Activated T-helper 2 cell treated with anti-CD3 and anti-CD28 coated beads, Interferon-gamma antibody, Interleukin-2, Interleukin-4, amounts not matched to agents 10 μg/mL and 5 μg/mL and 100 μg/mL, durations not matched to agents 14 hours and 24 hours and 36 hours (primary cell): Measurements from ENCODE around the gene ZNF223. TPM values are rescaled to one million over a fixed set of nuclear protein-coding genes. Genes with fewer than 3 reads are reported as not detected.

Experiments used
- DNase-seq: peaks from one replicate; pipeline ENCODE4 v3.0.0; 2021; ENCODE audit warnings: low spot score
- H3K27ac Mint-ChIP-seq: one replicate; pipeline ENCODE4 v1.8.0; 2021; ENCODE audit warnings: mixed read lengths
- H3K27me3 Mint-ChIP-seq: one replicate; pipeline ENCODE4 v1.8.0; 2021; ENCODE audit warnings: low read depth, mixed read lengths
- H3K36me3 Mint-ChIP-seq: one replicate; pipeline ENCODE4 v1.8.0; 2021; ENCODE audit warnings: low read depth, mixed read lengths
- H3K4me1 Mint-ChIP-seq: one replicate; pipeline ENCODE4 v1.8.0; 2021; ENCODE audit warnings: low read depth, mixed read lengths
- H3K4me3 Mint-ChIP-seq: one replicate; pipeline ENCODE4 v1.8.0; 2021; ENCODE audit warnings: low read depth, mild to moderate bottlenecking, moderate library complexity, mixed read lengths
- H3K9me3 Mint-ChIP-seq: one replicate; pipeline ENCODE4 v1.8.0; 2021; ENCODE audit warnings: mixed read lengths
- intact Hi-C: fragments of 100-400 bp; cut with micrococcal nuclease; formaldehyde crosslinking; loops from one replicate; pipeline ENCODE4 v1.15.1; 2023
- total RNA-seq: library from RNA; stranded (reverse); gene quantifications from 2 replicates; pipeline ENCODE4 v1.2.3, GENCODE V29; 2022

Gene ZNF223
- total RNA-seq, 1 donor from 2014 or later: not detected

DNA sequence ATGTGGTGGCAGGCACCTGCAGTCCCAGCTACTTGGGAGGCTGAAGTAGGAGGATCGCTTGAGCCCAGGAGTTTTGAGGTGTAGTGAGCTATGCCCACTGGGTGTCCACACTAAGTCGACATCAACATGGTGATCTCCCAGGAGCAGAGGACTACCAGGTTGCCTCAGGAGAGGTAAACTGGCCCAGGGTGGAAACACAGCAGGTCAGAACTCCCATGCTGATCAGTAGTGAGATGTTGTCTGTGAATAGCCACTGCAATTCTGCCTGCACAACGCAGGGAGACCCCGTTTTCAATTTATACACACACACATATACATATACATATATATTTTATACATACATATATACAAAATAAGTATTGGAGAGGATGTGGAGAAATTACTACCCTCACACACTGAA lies 40.3 kb downstream of the ZNF223 start:
- DNase-seq: no peak
- Mint-ChIP-seq H3K27ac (no peak overlapping the region), H3K4me3 (no peak overlapping the region), H3K36me3 (peaks cover 15% of the 10 kb centered on the region), H3K4me1 (peaks cover 7% of the 10 kb centered on the region), H3K9me3 (peaks cover 6% of the 10 kb centered on the region), H3K27me3 (no peaks in the 10 kb centered on the region)
- intact Hi-C loops: loop anchor here (5.0 kb wide), 2 partner anchors 120 to 155 kb away; partner anchors contain the start of genes ZNF227 and ZNF45

DNA sequence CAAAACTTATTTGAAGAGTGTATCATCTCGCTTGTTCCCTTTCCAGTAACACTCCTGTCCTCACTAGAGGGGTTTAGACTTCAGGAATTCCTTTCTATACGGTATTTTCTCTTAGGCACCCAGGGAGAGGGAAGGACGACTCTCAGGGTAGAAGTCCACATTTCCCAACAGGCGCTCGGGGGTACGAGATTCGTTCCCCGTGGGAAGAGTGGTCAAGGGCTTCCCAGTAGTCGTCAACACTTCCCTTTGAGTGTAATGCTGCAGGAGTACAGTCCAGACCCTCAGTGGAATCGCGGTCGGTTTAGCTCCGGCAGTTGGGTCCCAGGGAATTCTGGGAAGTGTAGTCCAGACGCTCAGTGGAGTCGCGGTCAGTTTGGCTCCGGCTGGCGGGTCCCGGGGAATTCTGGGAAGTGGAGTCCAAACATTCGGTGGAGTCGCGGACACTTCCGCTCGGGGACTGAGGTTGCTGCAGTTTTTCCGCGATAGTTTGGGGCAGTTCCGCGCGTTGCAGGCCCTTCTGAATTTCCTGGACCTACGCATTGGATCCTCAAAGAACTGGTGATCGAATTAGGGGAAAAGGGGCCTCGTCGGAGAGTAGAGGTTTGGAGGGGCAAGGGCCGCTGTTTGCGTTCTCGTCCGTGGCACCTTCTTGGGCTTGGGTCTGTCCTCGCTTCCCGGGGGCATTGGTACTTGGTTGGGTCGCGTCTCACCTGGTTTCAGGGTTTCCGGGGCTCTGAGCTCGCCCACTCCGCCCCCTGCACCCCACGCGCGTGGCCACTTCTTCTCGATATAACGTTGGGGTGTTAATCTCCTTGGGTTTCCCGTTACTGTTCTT lies 42.3 kb downstream of the ZNF223 start, which contains the start of gene ZNF224:
Gene ZNF224 (plus strand): TSS at position 431 of the 835 bp plus-strand sequence. CDS start 3,513 bp downstream, outside the sequence.
- intact Hi-C loops: loop anchor here (1.0 to 5.0 kb wide), 6 partner anchors 19 to 157 kb away; partner anchors contain the start of genes ZNF225, ZNF226, ZNF227 and ZNF230
- Mint-ChIP-seq H3K9me3 (peaks cover 21% of the 10 kb centered on the region), H3K4me3 (peak within 1 kb of the TSS; percentile 98), H3K27ac (peak within 1 kb of the TSS; percentile 77), H3K27me3 (no peaks in the 10 kb centered on the region), H3K36me3 (peaks cover 35% of the 10 kb centered on the region), H3K4me1 (peaks cover 9% of the 10 kb centered on the region)
- DNase-seq: peak; percentile 76

DNA sequence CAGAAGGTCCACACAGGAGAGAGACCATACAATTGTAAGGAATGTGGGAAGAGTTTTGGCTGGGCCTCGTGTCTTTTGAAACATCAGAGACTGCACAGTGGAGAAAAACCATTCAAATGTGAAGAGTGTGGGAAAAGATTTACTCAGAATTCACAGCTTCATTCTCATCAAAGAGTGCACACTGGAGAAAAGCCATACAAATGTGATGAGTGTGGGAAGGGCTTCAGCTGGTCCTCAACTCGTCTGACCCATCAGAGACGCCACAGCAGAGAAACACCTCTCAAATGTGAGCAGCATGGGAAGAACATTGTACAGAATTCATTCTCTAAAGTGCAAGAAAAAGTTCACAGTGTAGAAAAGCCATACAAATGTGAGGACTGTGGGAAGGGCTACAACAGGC lies 55.9 kb downstream of the ZNF223 start:
- Mint-ChIP-seq H3K9me3 (peaks cover 76% of the 10 kb centered on the region), H3K27me3 (no peaks in the 10 kb centered on the region), H3K4me3 (no peak overlapping the region), H3K27ac (no peak overlapping the region), H3K36me3 (peaks cover 74% of the 10 kb centered on the region), H3K4me1 (peaks cover 8% of the 10 kb centered on the region)
- intact Hi-C loops: no loop called here
- DNase-seq: no peak

DNA sequence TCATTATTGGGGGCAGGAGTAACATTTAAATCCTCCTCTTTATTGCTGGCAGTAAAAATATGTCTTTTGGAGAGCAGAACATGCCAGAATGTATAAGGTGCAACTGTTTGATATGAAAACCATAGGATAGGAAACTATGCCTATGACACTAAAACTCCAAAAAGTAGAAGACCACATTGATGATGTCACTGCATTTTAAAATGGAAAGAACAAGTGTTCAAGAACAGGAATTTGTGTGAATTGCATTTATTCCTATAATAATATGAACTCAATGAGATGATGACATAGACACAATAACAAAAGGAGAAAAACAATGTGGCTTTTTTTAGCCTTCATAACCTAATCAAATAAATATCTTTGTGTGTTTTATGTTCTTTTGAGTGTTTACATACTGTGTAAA lies 57.6 kb downstream of the ZNF223 start:
- intact Hi-C loops: no loop called here
- DNase-seq: no peak
- Mint-ChIP-seq H3K27ac (no peak overlapping the region), H3K9me3 (peaks cover 59% of the 10 kb centered on the region), H3K36me3 (peaks cover 57% of the 10 kb centered on the region), H3K27me3 (no peaks in the 10 kb centered on the region), H3K4me3 (no peak overlapping the region), H3K4me1 (peaks cover 13% of the 10 kb centered on the region)

DNA sequence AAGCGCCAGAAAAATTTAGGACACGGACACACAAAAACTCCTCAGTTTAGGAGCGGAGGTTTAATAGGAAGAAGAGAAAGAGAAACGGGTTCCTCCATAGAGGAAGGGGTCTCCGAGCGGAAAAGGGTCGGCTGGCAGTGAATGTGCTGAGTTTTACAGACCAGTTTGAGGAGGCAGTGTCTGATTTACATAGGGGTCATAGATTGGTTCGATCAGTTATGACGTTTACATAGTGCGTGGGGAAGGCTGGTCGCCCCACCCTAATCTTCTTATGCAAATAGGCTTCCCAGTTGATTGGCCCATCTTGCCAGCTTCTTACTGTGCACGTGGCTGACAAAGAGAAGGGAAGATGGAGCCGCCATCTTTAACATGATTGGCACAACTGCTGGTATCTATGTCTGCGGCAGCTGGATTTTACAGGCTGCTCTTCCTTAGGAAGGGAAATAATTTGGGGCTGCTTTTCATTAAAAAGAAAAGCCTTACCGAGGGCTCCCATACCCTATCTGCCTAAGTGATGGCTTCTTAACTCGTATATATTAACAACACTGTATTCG lies 60.2 kb downstream of the ZNF223 start:
- H3K27me3 Mint-ChIP-seq: no peaks in the 10 kb centered on the region
- intact Hi-C loops: loop anchor here (2.0 to 10.0 kb wide), 2 partner anchors 101 to 393 kb away; partner anchors contain the start of genes ZNF180 and ZNF227
- peak overlapping the region; percentile 74 for H3K4me3 Mint-ChIP-seq
- no peak for DNase-seq
- no peak overlapping the region for H3K27ac Mint-ChIP-seq
- H3K36me3 Mint-ChIP-seq: peaks cover 52% of the 10 kb centered on the region
- peaks cover 14% of the 10 kb centered on the region for H3K4me1 Mint-ChIP-seq
- peaks cover 38% of the 10 kb centered on the region for H3K9me3 Mint-ChIP-seq

DNA sequence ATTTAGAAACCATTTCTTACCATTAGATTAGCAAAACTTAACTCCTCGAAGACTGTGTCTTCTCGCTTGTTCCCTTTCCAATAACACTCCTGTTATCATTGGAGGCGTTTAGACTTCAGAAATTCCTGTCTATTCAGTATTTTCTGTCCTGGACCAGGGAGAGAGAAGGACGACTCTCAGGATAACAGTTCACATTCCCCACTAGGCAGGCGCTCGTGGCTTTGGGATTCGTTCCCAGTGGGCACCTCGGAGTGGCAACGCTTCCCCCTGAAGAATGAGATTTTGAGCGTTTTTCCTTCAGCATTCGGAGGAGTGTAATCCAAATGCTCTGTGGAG lies 60.9 kb downstream of the ZNF223 start:
- Mint-ChIP-seq H3K27ac (no peak overlapping the region), H3K36me3 (peaks cover 50% of the 10 kb centered on the region), H3K4me3 (peak overlapping the region; percentile 99), H3K4me1 (peaks cover 14% of the 10 kb centered on the region), H3K27me3 (no peaks in the 10 kb centered on the region), H3K9me3 (peaks cover 31% of the 10 kb centered on the region)
- DNase-seq: no peak
- intact Hi-C loops: loop anchor here (1.0 to 10.0 kb wide), 6 partner anchors 18 to 392 kb away; partner anchors contain the start of genes ZNF180, ZNF224, ZNF226 and ZNF227

DNA sequence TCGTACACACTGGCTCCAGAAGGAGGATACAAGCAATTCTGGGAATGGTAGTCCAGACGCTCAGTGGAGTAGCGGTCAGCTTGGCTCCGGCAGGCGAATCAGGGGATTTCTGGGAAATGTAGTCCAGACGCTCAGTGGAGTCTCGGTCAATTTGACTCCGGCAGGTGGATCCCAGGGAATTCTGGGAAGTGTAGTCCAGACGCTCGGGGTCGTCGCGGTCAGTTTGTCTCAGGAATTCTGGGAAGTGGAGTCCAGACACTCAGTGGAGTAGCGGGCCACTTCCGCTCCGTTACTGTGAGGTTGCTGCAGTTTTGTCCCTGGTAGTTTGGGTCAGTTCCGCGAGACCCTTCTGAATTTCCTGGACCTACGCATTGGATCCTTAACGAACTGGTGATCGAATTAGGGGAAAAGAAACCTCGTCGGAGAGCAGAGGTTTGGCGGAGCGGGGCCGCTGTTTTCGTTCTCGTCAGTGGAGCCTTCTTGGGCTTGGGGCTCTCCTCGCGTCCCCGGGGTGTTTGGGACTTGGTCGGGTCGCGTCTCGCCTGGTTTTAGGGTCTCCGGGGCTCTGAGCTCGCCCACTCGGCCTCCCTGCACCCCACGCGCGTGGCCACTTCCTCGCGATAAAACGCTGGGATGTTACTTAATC lies 61.4 kb downstream of the ZNF223 start, which contains the start of gene ZNF225:
Gene ZNF225 (plus strand): TSS at position 262 of the 646 bp plus-strand sequence. CDS start 2,429 bp downstream, outside the sequence.
- peaks cover 26% of the 10 kb centered on the region for H3K9me3 Mint-ChIP-seq
- H3K27ac Mint-ChIP-seq: peak within 1 kb of the TSS; percentile 82
- intact Hi-C loops: loop anchor here (1.0 to 10.0 kb wide), 6 partner anchors 19 to 392 kb away; partner anchors contain the start of genes ZNF180, ZNF224, ZNF226 and ZNF227
- peak; percentile 81 for DNase-seq
- H3K4me1 Mint-ChIP-seq: peaks cover 14% of the 10 kb centered on the region
- H3K27me3 Mint-ChIP-seq: no peaks in the 10 kb centered on the region
- peak within 1 kb of the TSS; percentile 99 for H3K4me3 Mint-ChIP-seq
- peaks cover 49% of the 10 kb centered on the region for H3K36me3 Mint-ChIP-seq

DNA sequence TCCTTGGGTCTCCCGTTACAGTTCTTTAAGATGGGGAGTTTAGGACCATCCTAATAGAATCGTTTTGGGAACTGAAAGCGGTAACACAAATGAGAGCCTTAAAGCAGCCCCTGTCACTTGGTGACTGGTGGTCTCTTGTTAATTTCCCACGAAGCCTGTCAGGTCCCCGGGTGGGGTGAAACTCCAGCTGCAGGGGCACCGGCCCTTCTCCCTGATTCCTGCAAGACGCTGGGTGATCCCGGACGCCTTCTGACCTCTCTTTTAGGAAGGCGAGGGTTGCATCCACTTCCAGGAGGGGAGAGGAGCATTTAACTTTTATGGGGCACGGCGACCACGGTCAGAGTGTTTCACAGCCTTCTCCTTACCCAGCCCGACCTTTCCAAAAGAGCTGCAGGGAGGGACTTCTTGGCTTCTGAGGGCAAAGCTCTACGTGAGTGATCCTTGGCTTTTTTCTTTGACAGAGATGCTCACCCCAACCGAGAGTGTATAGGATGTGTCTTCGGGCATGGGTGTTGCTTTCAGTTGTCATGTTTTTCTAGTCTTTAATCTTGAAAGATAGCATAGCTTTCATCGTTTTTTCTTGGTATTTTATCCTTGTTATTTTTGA lies 62.1 kb downstream of the ZNF223 start:
- Mint-ChIP-seq H3K27me3 (no peaks in the 10 kb centered on the region), H3K4me1 (peaks cover 14% of the 10 kb centered on the region), H3K27ac (no peak overlapping the region), H3K9me3 (peaks cover 20% of the 10 kb centered on the region), H3K36me3 (peaks cover 51% of the 10 kb centered on the region), H3K4me3 (peak overlapping the region; percentile 99)
- intact Hi-C loops: loop anchor here (1.0 to 10.0 kb wide), 6 partner anchors 20 to 391 kb away; partner anchors contain the start of genes ZNF180, ZNF224, ZNF226 and ZNF227
- DNase-seq: no peak

Other genes with a start within 250 kb of the ZNF223 start
- gene LYPD5, start 249.6 kb upstream of the ZNF223 start, total RNA-seq: 0.14 and 0.41 TPM in 2 replicates
- gene ZNF283, start 224.7 kb upstream of the ZNF223 start, total RNA-seq: 3.6 and 4.6 TPM in 2 replicates
- gene ZNF404, start 168.1 kb upstream of the ZNF223 start, total RNA-seq: 0.53 and 1.7 TPM in 2 replicates
- 11.1 and 12.2 TPM in 2 replicates for gene ZNF45, start 116.8 kb upstream of the ZNF223 start, total RNA-seq
- 0.92 and 1.4 TPM in 2 replicates for gene ZNF221, start 100.8 kb upstream of the ZNF223 start, total RNA-seq
- 4.7 and 5.5 TPM in 2 replicates for gene ZNF155, start 67.8 kb upstream of the ZNF223 start, total RNA-seq
- gene ZNF230, start 49.1 kb upstream of the ZNF223 start, total RNA-seq: 3.8 and 4.5 TPM in 2 replicates
- 0.99 and 1.8 TPM in 2 replicates for gene ZNF222, start 26.7 kb upstream of the ZNF223 start, total RNA-seq
- gene ZNF284, start 20.1 kb downstream of the ZNF223 start, total RNA-seq: 1.1 and 1.4 TPM in 2 replicates
- gene ZNF224, start 42.3 kb downstream of the ZNF223 start, total RNA-seq: 19.4 and 22.3 TPM in 2 replicates
- 3.5 and 3.6 TPM in 2 replicates for gene ZNF225, start 61.4 kb downstream of the ZNF223 start, total RNA-seq
- 10.3 and 11.6 TPM in 2 replicates for gene ZNF234, start 89.5 kb downstream of the ZNF223 start, total RNA-seq
- 6.6 and 9.8 TPM in 2 replicates for gene ZNF226, start 113.1 kb downstream of the ZNF223 start, total RNA-seq
- 17.6 and 17.7 TPM in 2 replicates for gene ZNF227, start 160.5 kb downstream of the ZNF223 start, total RNA-seq
- gene ZNF233, start 207.8 kb downstream of the ZNF223 start, total RNA-seq: not detected in 2 replicates